ENCODE results near the gene DLGAP5.
A peak's percentile ranks its signal among the peaks of the same experiment; 100 is the strongest.

DLGAP5 gene

DNA sequence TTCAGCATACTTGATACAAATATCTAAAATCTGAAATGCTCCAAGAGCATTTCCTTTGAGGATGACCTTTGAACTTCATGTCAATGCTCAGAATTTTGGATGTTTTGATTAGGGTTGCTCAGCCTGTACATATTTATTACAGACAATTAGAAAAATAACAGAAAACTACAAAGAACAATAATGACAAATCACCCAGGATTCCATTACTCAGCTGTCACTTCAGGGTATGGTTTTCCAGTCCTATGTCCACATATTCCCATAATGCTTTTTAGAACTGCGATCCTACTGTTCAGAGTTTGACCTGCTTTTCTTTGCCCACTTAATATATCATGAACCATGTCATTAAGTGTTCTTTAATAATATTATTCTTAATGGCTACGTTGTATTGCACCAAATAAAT lies 11.4 kb downstream of the DLGAP5 start:
- Histone ChIP-seq H3K27me3 (ENCODE audit: insufficient read depth, low read length) (no peaks in the 10 kb centered on the region), H3K9me3 (ENCODE audit: low read length) (no peaks in the 10 kb centered on the region), H3K4me3 (ENCODE audit: low read depth, low read length, poor library complexity, severe bottlenecking) (no peak overlapping the region), H2AFZ (ENCODE audit: low read length) (no peak overlapping the region), H3K36me3 (ENCODE audit: insufficient read depth, low read length) (peaks cover 90% of the 10 kb centered on the region), H3K27ac (ENCODE audit: low read depth, low read length, poor library complexity, severe bottlenecking) (no peak overlapping the region), H3K9ac (ENCODE audit: low read length) (no peak overlapping the region), H4K20me1 (ENCODE audit: insufficient read depth, low read length) (no peaks in the 10 kb centered on the region), H3K4me1 (ENCODE audit: insufficient read depth, low read length, severe bottlenecking) (no peaks in the 10 kb centered on the region), H3K9me2 (ENCODE audit: low read depth, low read length) (no peaks in the 10 kb centered on the region), H3F3A (ENCODE audit: insufficient read depth, low read length) (no peaks in the 10 kb centered on the region), H3K79me2 (ENCODE audit: insufficient read depth, low read length) (no peaks in the 10 kb centered on the region), H3K4me2 (ENCODE audit: low read length) (no peak overlapping the region)
- no peak for TF ChIP-seq EZH2 (IDR thresholded peaks at IDR 0.05; ENCODE audit: borderline replicate concordance, low read length)
- TF ChIP-seq, protein P1, sequence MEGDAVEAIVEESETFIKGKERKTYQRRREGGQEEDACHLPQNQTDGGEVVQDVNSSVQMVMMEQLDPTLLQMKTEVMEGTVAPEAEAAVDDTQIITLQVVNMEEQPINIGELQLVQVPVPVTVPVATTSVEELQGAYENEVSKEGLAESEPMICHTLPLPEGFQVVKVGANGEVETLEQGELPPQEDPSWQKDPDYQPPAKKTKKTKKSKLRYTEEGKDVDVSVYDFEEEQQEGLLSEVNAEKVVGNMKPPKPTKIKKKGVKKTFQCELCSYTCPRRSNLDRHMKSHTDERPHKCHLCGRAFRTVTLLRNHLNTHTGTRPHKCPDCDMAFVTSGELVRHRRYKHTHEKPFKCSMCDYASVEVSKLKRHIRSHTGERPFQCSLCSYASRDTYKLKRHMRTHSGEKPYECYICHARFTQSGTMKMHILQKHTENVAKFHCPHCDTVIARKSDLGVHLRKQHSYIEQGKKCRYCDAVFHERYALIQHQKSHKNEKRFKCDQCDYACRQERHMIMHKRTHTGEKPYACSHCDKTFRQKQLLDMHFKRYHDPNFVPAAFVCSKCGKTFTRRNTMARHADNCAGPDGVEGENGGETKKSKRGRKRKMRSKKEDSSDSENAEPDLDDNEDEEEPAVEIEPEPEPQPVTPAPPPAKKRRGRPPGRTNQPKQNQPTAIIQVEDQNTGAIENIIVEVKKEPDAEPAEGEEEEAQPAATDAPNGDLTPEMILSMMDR (IDR thresholded peaks at IDR 0.05; ENCODE audit: low read length), result no peak

DNA sequence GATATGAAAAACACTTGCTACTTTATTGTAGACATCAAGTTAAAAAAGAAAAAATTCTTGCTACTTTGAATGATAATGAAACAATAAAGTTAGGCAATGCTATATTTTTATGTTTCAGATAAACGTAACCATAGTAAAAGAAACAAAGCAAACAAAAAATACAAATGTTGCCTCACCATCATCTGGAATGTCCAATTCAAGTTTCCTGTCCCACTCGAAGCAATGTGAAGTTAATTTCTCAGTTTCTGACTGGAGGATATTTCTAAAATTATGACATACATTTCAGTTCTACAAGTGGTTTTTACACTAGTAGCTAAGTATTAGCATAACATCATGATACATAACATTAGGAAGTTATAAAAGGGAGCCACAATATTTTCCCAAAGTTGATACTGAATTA lies 20.9 kb downstream of the DLGAP5 start:
- Histone ChIP-seq H3K9me2 (ENCODE audit: low read depth, low read length) (no peaks in the 10 kb centered on the region), H3K4me1 (ENCODE audit: insufficient read depth, low read length, severe bottlenecking) (no peaks in the 10 kb centered on the region), H3F3A (ENCODE audit: insufficient read depth, low read length) (no peaks in the 10 kb centered on the region), H3K9me3 (ENCODE audit: low read length) (no peaks in the 10 kb centered on the region), H3K27ac (ENCODE audit: low read depth, low read length, poor library complexity, severe bottlenecking) (no peak overlapping the region), H3K4me2 (ENCODE audit: low read length) (no peak overlapping the region), H3K9ac (ENCODE audit: low read length) (no peak overlapping the region), H3K36me3 (ENCODE audit: insufficient read depth, low read length) (peaks cover 76% of the 10 kb centered on the region), H3K27me3 (ENCODE audit: insufficient read depth, low read length) (no peaks in the 10 kb centered on the region), H2AFZ (ENCODE audit: low read length) (no peak overlapping the region), H3K4me3 (ENCODE audit: low read depth, low read length, poor library complexity, severe bottlenecking) (no peak overlapping the region), H4K20me1 (ENCODE audit: insufficient read depth, low read length) (no peaks in the 10 kb centered on the region), H3K79me2 (ENCODE audit: insufficient read depth, low read length) (no peaks in the 10 kb centered on the region)
- no peak for TF ChIP-seq EZH2 (IDR thresholded peaks at IDR 0.05; ENCODE audit: borderline replicate concordance, low read length)
- TF ChIP-seq, protein P1 (IDR thresholded peaks at IDR 0.05; ENCODE audit: low read length), result no peak

DNA sequence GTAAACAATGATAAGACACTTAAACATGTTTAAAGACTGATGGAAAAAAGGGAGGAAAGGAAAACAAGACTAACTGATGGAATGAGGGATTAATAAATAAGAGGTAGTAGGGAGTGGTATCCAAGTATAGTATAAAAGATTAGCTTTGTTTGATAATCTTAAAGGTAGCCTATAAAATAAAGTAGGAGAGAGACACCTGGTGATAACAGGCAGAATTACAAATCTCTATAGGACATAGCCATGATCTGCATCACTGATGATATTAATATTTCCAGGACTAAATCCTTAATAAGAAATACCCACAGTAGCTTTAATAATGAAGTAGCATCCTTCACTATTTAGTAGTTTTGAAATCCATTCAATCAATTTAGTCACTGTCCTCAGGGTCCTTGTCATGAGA lies 30.4 kb downstream of the DLGAP5 start:
- Histone ChIP-seq H3K9ac (ENCODE audit: low read length) (no peak overlapping the region), H3K9me3 (ENCODE audit: low read length) (no peaks in the 10 kb centered on the region), H3K4me3 (ENCODE audit: low read depth, low read length, poor library complexity, severe bottlenecking) (no peak overlapping the region), H4K20me1 (ENCODE audit: insufficient read depth, low read length) (no peaks in the 10 kb centered on the region), H3K4me2 (ENCODE audit: low read length) (no peak overlapping the region), H3F3A (ENCODE audit: insufficient read depth, low read length) (no peaks in the 10 kb centered on the region), H3K9me2 (ENCODE audit: low read depth, low read length) (no peaks in the 10 kb centered on the region), H3K79me2 (ENCODE audit: insufficient read depth, low read length) (no peaks in the 10 kb centered on the region), H3K27ac (ENCODE audit: low read depth, low read length, poor library complexity, severe bottlenecking) (no peak overlapping the region), H3K27me3 (ENCODE audit: insufficient read depth, low read length) (no peaks in the 10 kb centered on the region), H3K36me3 (ENCODE audit: insufficient read depth, low read length) (peaks cover 81% of the 10 kb centered on the region), H2AFZ (ENCODE audit: low read length) (no peak overlapping the region), H3K4me1 (ENCODE audit: insufficient read depth, low read length, severe bottlenecking) (no peaks in the 10 kb centered on the region)
- no peak for TF ChIP-seq EZH2 (IDR thresholded peaks at IDR 0.05; ENCODE audit: borderline replicate concordance, low read length)
- TF ChIP-seq, protein P1 (IDR thresholded peaks at IDR 0.05; ENCODE audit: low read length), result peak; percentile 53
